HG03025 (cell line): ENCODE results near the gene HDAC8.
"Not testable (repeated sequence)": the region's sequence is repeated elsewhere in the genome, so short reads cannot be mapped to it uniquely, and the experiment has no call there.

ENCODE experiments used
- ATAC-seq: cut with Tn5 transposase; IDR thresholded peaks from one replicate; pipeline ENCODE4 v1.9.1; 2021; ENCODE audit warnings: mild to moderate bottlenecking, moderate library complexity; ENCODE audit not compliant: unreplicated experiment, low FRiP score

The HDAC8 gene

GRCh38 chrX:72539822-72540221 lies 32.8 kb downstream of the HDAC8 start:
- ATAC-seq = no peak

- ATAC-seq = no peak
These were observed 36.1 kb downstream of the HDAC8 start for GRCh38 chrX:72536542-72536941.

GRCh38 chrX:72532366-72532765 lies 40.3 kb downstream of the HDAC8 start:
- no peak for ATAC-seq

- no peak for ATAC-seq
These were observed 45.8 kb downstream of the HDAC8 start for GRCh38 chrX:72526534-72527508.

- ATAC-seq = no peak
These were observed 73.9 kb downstream of the HDAC8 start for GRCh38 chrX:72498782-72499181.

- no peak for ATAC-seq
These were observed 77.6 kb downstream of the HDAC8 start for GRCh38 chrX:72495046-72495445.

GRCh38 chrX:72492499-72492898 lies 80.1 kb downstream of the HDAC8 start:
- ATAC-seq = peak; percentile 69

- ATAC-seq = not testable (repeated sequence)
These were observed 82.4 kb downstream of the HDAC8 start for GRCh38 chrX:72490221-72490620.

GRCh38 chrX:72487661-72488060 lies 85.0 kb downstream of the HDAC8 start:
- no peak for ATAC-seq

GRCh38 chrX:72479324-72480274 lies 93.0 kb downstream of the HDAC8 start:
- ATAC-seq = no peak

- ATAC-seq = no peak
These were observed 93.8 kb downstream of the HDAC8 start for GRCh38 chrX:72478853-72479252.

GRCh38 chrX:72478351-72478750 lies 94.3 kb downstream of the HDAC8 start:
- ATAC-seq = no peak

GRCh38 chrX:72477781-72478181 lies 94.9 kb downstream of the HDAC8 start:
- no peak for ATAC-seq

- ATAC-seq = no peak
These were observed 95.3 kb downstream of the HDAC8 start for GRCh38 chrX:72477376-72477775.

GRCh38 chrX:72475952-72476668 lies 96.5 kb downstream of the HDAC8 start:
- no peak for ATAC-seq

GRCh38 chrX:72475338-72475737 lies 97.3 kb downstream of the HDAC8 start:
- no peak for ATAC-seq

- ATAC-seq = no peak
These were observed 102.0 kb downstream of the HDAC8 start for GRCh38 chrX:72470532-72471223.

- ATAC-seq = no peak
These were observed 102.5 kb downstream of the HDAC8 start for GRCh38 chrX:72470117-72470516.

- no peak for ATAC-seq
These were observed 104.0 kb downstream of the HDAC8 start for GRCh38 chrX:72468607-72469006.

- no peak for ATAC-seq
These were observed 105.5 kb downstream of the HDAC8 start for GRCh38 chrX:72467135-72467534.
